ENCODE results near the gene TRAPPC8.

GRCh38 chr18:31783059-31783458 is 159.9 kb downstream of the TRAPPC8 start:
- TF ChIP-seq, protein P1, sequence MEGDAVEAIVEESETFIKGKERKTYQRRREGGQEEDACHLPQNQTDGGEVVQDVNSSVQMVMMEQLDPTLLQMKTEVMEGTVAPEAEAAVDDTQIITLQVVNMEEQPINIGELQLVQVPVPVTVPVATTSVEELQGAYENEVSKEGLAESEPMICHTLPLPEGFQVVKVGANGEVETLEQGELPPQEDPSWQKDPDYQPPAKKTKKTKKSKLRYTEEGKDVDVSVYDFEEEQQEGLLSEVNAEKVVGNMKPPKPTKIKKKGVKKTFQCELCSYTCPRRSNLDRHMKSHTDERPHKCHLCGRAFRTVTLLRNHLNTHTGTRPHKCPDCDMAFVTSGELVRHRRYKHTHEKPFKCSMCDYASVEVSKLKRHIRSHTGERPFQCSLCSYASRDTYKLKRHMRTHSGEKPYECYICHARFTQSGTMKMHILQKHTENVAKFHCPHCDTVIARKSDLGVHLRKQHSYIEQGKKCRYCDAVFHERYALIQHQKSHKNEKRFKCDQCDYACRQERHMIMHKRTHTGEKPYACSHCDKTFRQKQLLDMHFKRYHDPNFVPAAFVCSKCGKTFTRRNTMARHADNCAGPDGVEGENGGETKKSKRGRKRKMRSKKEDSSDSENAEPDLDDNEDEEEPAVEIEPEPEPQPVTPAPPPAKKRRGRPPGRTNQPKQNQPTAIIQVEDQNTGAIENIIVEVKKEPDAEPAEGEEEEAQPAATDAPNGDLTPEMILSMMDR (IDR thresholded peaks at IDR 0.05), result no peak
- no peak for TF ChIP-seq ZFX (IDR thresholded peaks at IDR 0.05; ENCODE audit: borderline replicate concordance)

Measured in 22Rv1 (cell line).